HepG2 (cell line): Measurements from ENCODE around the gene HOTAIR. TPM values are rescaled to one million over a fixed set of nuclear protein-coding genes. Genes with fewer than 3 reads are reported as not detected.

Experiments
- ATAC-seq: fragments of 200-7000 bp; cut with Tn5 transposase; 3 replicates; pipeline ENCODE4 v1.9.1; 2020; ENCODE audit warnings: mild to moderate bottlenecking, moderate library complexity
- BruUV-seq: library from RNA; stranded (reverse); fragments of 400-500 nt; replicated peaks from 2 replicates; lab custom pipeline; 2021; lab: Mats Ljungman, UMichigan
- CTCF ChIA-PET: fragments of 300-600 bp; formaldehyde crosslinking; extraction: SDS; loops from one replicate; lab custom pipeline; 2021; ENCODE audit warnings: low total read pairs, inconsistent platforms, low intra/inter-chr PET ratio; lab: Yijun Ruan, JAX
- POLR2A ChIA-PET: fragments of 350-600 bp; sonication (Branson Sonifier 250); formaldehyde crosslinking; loops from one replicate; lab custom pipeline; 2020; ENCODE audit warnings: antibody characterized with exemption, inconsistent platforms; lab: Yijun Ruan, JAX
- DNase-seq: peaks from one replicate; pipeline ENCODE4 v3.0.0-alpha.2; 2015; ENCODE audit warnings: low spot score
- FAIRE-seq: peaks from 3 replicates; lab custom pipeline; 2011; peaks lifted over from hg19 to GRCh38; lab: Jason Lieb, UNC
- H2AFZ ChIP-seq: one replicate; pipeline ENCODE4 v1.6.1; 2011; ENCODE audit warnings: low read length, inconsistent platforms
- H3K27ac ChIP-seq: fragments of 300-600 bp; 3 replicates; pipeline ENCODE4 v1.8.0; 2011; ENCODE audit warnings: mixed run types, mild to moderate bottlenecking, mixed read lengths, low read length, inconsistent platforms; ENCODE audit not compliant: insufficient read depth; ENCODE audit errors: extremely low read length
- H3K27me3 ChIP-seq, 2 experiments: fragments of 200-600 bp in 1 of 2; 2 replicates in 1 of 2; 3 replicates in 1 of 2; pipeline versions ENCODE4 v1.6.0 to v1.8.0; 2011; ENCODE audit warnings: low read length in 2 of 2, mild to moderate bottlenecking in 2 of 2, moderate library complexity in 2 of 2, inconsistent platforms in 1 of 2; ENCODE audit not compliant: insufficient read depth in 2 of 2, control insufficient read depth in 1 of 2
- H3K36me3 ChIP-seq, 2 experiments: fragments of 200-600 bp in 1 of 2; replicated peaks in 1 of 2; 2 replicates in 1 of 2; 3 replicates in 1 of 2; pipeline versions ENCODE4 v1.5.1 to v1.8.0; 2011; ENCODE audit warnings: low read length in 2 of 2, inconsistent platforms in 1 of 2; ENCODE audit not compliant: insufficient read depth in 2 of 2, control insufficient read depth in 1 of 2
- H3K4me1 ChIP-seq: 2 replicates; pipeline ENCODE4 v1.5.1; 2012; ENCODE audit warnings: low read length, inconsistent platforms; ENCODE audit not compliant: insufficient read depth
- H3K4me2 ChIP-seq: 2 replicates; pipeline ENCODE4 v1.6.0; 2011; ENCODE audit warnings: low read depth, low read length, inconsistent platforms
- H3K4me3 ChIP-seq, 3 experiments: fragments of 200-600 bp in 1 of 3; sonication (generic), shearing (Covaris generic) in 1 of 3; replicated peaks in 1 of 3; 2 replicates each; pipeline ENCODE4 v1.5.1; 2011 to 2016; ENCODE audit warnings: low read length in 3 of 3, inconsistent platforms in 2 of 3, low read depth in 2 of 3, mild to moderate bottlenecking in 2 of 3, control low read depth in 1 of 3, mixed read lengths in 1 of 3; ENCODE audit not compliant: insufficient read depth in 1 of 3
- H3K79me2 ChIP-seq: one replicate; pipeline ENCODE4 v1.6.1; 2011; ENCODE audit warnings: low read length, inconsistent platforms; ENCODE audit not compliant: insufficient read depth
- H3K9ac ChIP-seq: 2 replicates; pipeline ENCODE4 v1.6.0; 2011; ENCODE audit warnings: mild to moderate bottlenecking, low read depth, low read length, inconsistent platforms; ENCODE audit not compliant: insufficient read depth
- H3K9me3 ChIP-seq: 2 replicates; pipeline ENCODE4 v1.5.1; 2012; ENCODE audit warnings: mild to moderate bottlenecking, low read length
- H4K20me1 ChIP-seq: 2 replicates; pipeline ENCODE4 v1.6.0; 2011; ENCODE audit warnings: inconsistent platforms, mild to moderate bottlenecking, low read length, moderate library complexity; ENCODE audit not compliant: insufficient read depth
- ARNTL ChIP-seq: sonication (generic); formaldehyde crosslinking; IDR thresholded peaks from 2 replicates; pipeline ENCODE4 v1.4.0; 2020; ENCODE audit warnings: mild to moderate bottlenecking, missing genetic modification reagents
- ETV5 ChIP-seq: IDR thresholded peaks from 2 replicates; pipeline ENCODE4 v1.6.1; 2018; ENCODE audit warnings: missing biosample characterization, missing genetic modification reagents, inconsistent platforms, borderline replicate concordance
- FOXA3 ChIP-seq: IDR thresholded peaks from 2 replicates; pipeline ENCODE4 v1.6.1; 2016; ENCODE audit warnings: missing genetic modification reagents, missing compliant biosample characterization
- MYC ChIP-seq: sonication (generic); formaldehyde crosslinking; IDR thresholded peaks from 2 replicates; pipeline ENCODE4 v1.9.0; 2021; ENCODE audit warnings: missing genetic modification reagents, borderline replicate concordance
- RXRB ChIP-seq: IDR thresholded peaks from 2 replicates; pipeline ENCODE4 v1.6.1; 2016; ENCODE audit warnings: borderline replicate concordance, missing genetic modification reagents, missing compliant biosample characterization
- U2AF2 ChIP-seq: fragments of 200-400 bp; formaldehyde crosslinking; IDR thresholded peaks from 2 replicates; pipeline ENCODE4 v1.6.1; 2017; ENCODE audit warnings: low read depth, mild to moderate bottlenecking, low read length
- ZFP36L2 ChIP-seq: sonication (generic); formaldehyde crosslinking; IDR thresholded peaks from 2 replicates; pipeline ENCODE4 v1.4.0; 2020; ENCODE audit warnings: missing genetic modification reagents
- ZNF256 ChIP-seq: sonication (generic); formaldehyde crosslinking; conservative IDR thresholded peaks from 2 replicates; pipeline ENCODE4 v1.4.0; 2020; ENCODE audit warnings: missing genetic modification reagents
- ZNF333 ChIP-seq: sonication (generic); formaldehyde crosslinking; IDR thresholded peaks from 2 replicates; pipeline ENCODE4 v1.4.0; 2020; ENCODE audit warnings: mild to moderate bottlenecking, missing genetic modification reagents, borderline replicate concordance
- ZSCAN31 ChIP-seq: sonication (generic); formaldehyde crosslinking; IDR thresholded peaks from 2 replicates; pipeline ENCODE4 v1.5.0; 2020; ENCODE audit warnings: low read depth, mild to moderate bottlenecking, missing genetic modification reagents
- WGBS: methylation state at CpG from one replicate; pipeline ENCODE4 v1.1.6; 2017; ENCODE audit warnings: low lambda C conversion rate; 5-methylcytosine and 5-hydroxymethylcytosine counted together
- in situ Hi-C: cut with HindIII; loops from 2 replicates; pipeline ENCODE4 v1.10.0; 2017; ENCODE audit warnings: low pct_unique_long_range_greater_than_20kb; ENCODE audit not compliant: extremely low pct_ligation_motif_present
- intact Hi-C: fragments of 100-400 bp; cut with micrococcal nuclease; formaldehyde crosslinking; loops from one replicate; pipeline ENCODE4 v1.10.0; 2022; ENCODE audit not compliant: unreplicated experiment
- polyA plus RNA-seq, 8 experiments: library from polyadenylated mRNA; depleted of rRNA in 3 of 8; stranded (reverse) in 7 of 8; unstranded in 1 of 8; fragments of >200 nt; fragmentation: Illumina TruSeq in 4 of 8; extraction: Trizol in 4 of 8; gene quantifications; 2 replicates each; pipeline versions ENCODE4 v1.2.1 to v1.2.3, GENCODE V29; 2011 to 2016; ENCODE audit warnings: low read depth in 4 of 8, missing spikeins in 1 of 8, mixed read lengths in 1 of 8; ENCODE audit not compliant: insufficient read depth in 1 of 8
- total RNA-seq, 5 experiments: library from RNA; depleted of rRNA; stranded (reverse); fragments of >200 nt; fragmentation: Illumina TruSeq; extraction: Trizol; gene quantifications; 2 replicates each; pipeline ENCODE4 v1.2.3, GENCODE V29; 2016; ENCODE audit warnings: low read depth in 1 of 5
- TF ChIP-seq, protein P1 (sequence below): sonication (generic); formaldehyde crosslinking; IDR thresholded peaks from 2 replicates; pipeline ENCODE4 v1.5.1; 2020; ENCODE audit warnings: mild to moderate bottlenecking, missing genetic modification reagents
- TF ChIP-seq, protein P2 (sequence below): sonication (generic); formaldehyde crosslinking; IDR thresholded peaks from 2 replicates; pipeline ENCODE4 v1.5.0; 2020; ENCODE audit warnings: mild to moderate bottlenecking, low read depth, missing genetic modification reagents, borderline replicate concordance
- TF ChIP-seq, protein P3 (sequence below): sonication (generic); formaldehyde crosslinking; IDR thresholded peaks from 2 replicates; pipeline ENCODE4 v1.8.1; 2022; ENCODE audit warnings: mild to moderate bottlenecking, missing genetic modification reagents
- TF ChIP-seq, protein P4 (sequence below): IDR thresholded peaks from 2 replicates; pipeline ENCODE4 v1.6.1; 2016; ENCODE audit warnings: missing genetic modification reagents, missing compliant biosample characterization

The HOTAIR gene
- total and polyA plus RNA-seq, 2 of the 13 experiments (the other 11 are each of a cell fraction or from before 2014, with no cell fraction given), result not detected

DNA sequence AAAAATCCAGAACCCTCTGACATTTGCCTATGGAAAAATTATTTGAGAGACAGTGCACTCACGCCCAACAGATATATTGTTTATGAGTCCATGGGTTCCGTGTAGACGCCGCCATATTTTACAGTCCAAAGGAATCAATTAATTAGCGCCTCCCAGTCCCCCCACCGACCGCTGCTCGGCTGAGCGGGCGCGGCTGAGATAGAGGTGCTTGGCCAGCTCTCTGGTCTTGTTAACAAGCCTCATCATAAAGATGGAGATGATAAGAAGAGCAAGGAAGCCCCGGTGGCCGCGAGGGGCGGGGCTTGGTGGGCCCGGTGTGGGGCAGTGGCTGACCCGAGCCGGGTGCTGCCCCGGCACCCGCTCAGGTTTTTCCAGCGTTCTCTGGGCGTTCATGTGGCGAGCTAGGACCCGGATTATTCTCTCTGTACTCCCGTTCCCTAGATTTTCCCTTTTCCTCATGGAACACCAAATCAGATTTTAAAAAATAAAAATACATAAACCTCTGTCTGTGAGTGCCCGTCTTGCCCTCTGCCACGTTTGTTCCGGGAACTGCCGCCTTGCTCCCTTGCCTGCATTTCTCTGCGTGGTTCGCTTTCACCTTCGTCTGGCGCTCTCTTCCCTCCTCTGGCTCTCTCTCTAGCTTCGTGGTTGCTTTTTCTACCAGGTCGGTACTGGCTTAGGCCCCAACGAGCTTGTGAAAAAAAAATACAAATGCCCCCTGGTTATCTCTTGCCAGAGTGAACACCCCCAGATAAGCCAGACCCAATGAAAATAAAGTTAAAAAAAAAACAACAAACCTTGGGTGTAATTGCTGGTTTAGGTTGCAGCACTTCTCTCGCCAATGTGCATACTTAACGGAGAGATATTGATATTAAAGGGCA, 11.1 kb downstream of the HOTAIR start (continued):
- TF ChIP-seq, protein P1, sequence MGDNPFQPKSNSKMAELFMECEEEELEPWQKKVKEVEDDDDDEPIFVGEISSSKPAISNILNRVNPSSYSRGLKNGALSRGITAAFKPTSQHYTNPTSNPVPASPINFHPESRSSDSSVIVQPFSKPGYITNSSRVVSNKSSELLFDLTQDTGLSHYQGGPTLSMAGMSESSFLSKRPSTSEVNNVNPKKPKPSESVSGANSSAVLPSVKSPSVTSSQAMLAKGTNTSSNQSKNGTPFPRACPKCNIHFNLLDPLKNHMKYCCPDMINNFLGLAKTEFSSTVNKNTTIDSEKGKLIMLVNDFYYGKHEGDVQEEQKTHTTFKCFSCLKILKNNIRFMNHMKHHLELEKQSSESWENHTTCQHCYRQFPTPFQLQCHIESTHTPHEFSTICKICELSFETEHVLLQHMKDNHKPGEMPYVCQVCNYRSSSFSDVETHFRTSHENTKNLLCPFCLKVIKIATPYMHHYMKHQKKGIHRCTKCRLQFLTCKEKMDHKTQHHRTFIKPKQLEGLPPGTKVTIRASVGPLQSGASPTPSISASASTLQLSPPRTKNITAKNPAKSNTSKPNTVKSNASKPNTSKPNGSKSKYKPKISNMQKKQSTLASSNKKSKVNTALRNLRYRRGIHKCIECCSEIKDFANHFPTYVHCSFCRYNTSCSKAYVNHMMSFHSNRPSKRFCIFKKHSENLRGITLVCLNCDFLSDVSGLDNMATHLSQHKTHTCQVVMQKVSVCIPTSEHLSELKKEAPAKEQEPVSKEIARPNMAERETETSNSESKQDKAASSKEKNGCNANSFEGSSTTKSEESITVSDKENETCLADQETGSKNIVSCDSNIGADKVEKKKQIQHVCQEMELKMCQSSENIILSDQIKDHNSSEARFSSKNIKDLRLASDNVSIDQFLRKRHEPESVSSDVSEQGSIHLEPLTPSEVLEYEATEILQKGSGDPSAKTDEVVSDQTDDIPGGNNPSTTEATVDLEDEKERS (CRISPR knock-in tag), result no peak
- TF ChIP-seq, protein P2, sequence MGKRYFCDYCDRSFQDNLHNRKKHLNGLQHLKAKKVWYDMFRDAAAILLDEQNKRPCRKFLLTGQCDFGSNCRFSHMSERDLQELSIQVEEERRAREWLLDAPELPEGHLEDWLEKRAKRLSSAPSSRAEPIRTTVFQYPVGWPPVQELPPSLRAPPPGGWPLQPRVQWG, result no peak
- TF ChIP-seq ZNF333, result no peak
- no peak for TF ChIP-seq RXRB (CRISPR knock-in tag)

DNA sequence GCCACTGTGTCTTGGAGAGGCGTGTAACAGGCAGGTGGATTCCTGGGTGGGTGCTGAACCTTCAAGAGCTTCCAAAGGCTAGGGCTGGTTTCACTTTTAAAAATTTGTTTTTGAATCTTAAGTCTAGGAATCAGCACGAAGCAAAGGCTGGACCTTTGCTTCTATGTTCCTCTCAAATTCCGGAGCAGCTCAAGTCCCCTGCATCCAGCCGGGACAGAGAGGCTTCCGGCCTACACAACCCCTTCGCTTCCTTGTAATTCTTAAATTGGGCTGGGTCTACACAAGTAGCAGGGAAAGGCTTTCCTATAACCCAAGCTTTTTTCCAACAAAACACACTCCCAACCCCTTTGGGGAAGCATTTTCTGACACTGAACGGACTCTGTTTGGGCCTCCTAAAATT, 11.7 kb downstream of the HOTAIR start:
- DNase-seq (no peak), FAIRE-seq (no peak), ATAC-seq (no peak)
- CTCF ChIA-PET, result no interaction called here
- Histone ChIP-seq H3K36me3 (no peaks in the 10 kb centered on the region), H3K4me1 (no peaks in the 10 kb centered on the region), H3K9me3 (no peaks in the 10 kb centered on the region), H3K27me3 (peaks cover 17 to 96% of the 10 kb centered on the region in 2 experiments), H3K79me2 (no peaks in the 10 kb centered on the region), H2AFZ (no peak overlapping the region), H3K4me3 (no peak overlapping the region), H4K20me1 (0 out of 2 replicates have a peak, but pooled peaks cover 2% of the 10 kb centered on the region), H3K4me2 (no peak overlapping the region), H3K27ac (no peak overlapping the region), H3K9ac (no peak overlapping the region)
- in situ Hi-C loops, result no loop called here
- no TSS peak for BruUV-seq
- WGBS, result 68% methylated on average over 7 of the region's 7 CpGs
- intact Hi-C loops, result no loop called here
- POLR2A ChIA-PET, result no interaction called here
- TF ChIP-seq, protein P3, sequence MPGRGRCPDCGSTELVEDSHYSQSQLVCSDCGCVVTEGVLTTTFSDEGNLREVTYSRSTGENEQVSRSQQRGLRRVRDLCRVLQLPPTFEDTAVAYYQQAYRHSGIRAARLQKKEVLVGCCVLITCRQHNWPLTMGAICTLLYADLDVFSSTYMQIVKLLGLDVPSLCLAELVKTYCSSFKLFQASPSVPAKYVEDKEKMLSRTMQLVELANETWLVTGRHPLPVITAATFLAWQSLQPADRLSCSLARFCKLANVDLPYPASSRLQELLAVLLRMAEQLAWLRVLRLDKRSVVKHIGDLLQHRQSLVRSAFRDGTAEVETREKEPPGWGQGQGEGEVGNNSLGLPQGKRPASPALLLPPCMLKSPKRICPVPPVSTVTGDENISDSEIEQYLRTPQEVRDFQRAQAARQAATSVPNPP (CRISPR knock-in tag), result no peak
- TF ChIP-seq ZNF256 (CRISPR knock-in tag), result no peak
- TF ChIP-seq ETV5 (CRISPR knock-in tag), result no peak
- TF ChIP-seq ARNTL (CRISPR knock-in tag), result no peak
- no peak for TF ChIP-seq ZSCAN31 (CRISPR knock-in tag)
- TF ChIP-seq, protein P4, sequence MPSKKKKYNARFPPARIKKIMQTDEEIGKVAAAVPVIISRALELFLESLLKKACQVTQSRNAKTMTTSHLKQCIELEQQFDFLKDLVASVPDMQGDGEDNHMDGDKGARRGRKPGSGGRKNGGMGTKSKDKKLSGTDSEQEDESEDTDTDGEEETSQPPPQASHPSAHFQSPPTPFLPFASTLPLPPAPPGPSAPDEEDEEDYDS (CRISPR knock-in tag), result no peak
- TF ChIP-seq MYC (CRISPR knock-in tag), result no peak
- no peak for TF ChIP-seq U2AF2
- TF ChIP-seq FOXA3 (CRISPR knock-in tag), result no peak
- TF ChIP-seq ZFP36L2 (CRISPR knock-in tag), result no peak
